WERI-Rb-1 (cell line): ENCODE results near the gene ATP1A2.

ENCODE experiments used
- DNase-seq: peaks from one replicate; pipeline ENCODE4 v3.0.0-alpha.2; 2020
- H3K27ac ChIP-seq: fragments of 250-450 bp; sonication (Bioruptor Pico); 2 replicates; pipeline ENCODE4 v1.5.1; 2020; ENCODE audit warnings: mild to moderate bottlenecking, moderate library complexity
- H3K27me3 ChIP-seq: fragments of 250-450 bp; sonication (Bioruptor Pico); 2 replicates; pipeline ENCODE4 v1.5.1; 2021; ENCODE audit warnings: mild to moderate bottlenecking, low read depth, moderate library complexity; ENCODE audit not compliant: insufficient read depth, severe bottlenecking
- H3K36me3 ChIP-seq: fragments of 250-450 bp; sonication (Bioruptor Pico); 2 replicates; pipeline ENCODE4 v1.5.1; 2020; ENCODE audit warnings: mild to moderate bottlenecking, moderate library complexity
- H3K4me3 ChIP-seq: 2 replicates; pipeline ENCODE4 v1.5.1; 2011; ENCODE audit warnings: low read depth, mild to moderate bottlenecking, control low read depth, low read length
- H3K9me3 ChIP-seq: fragments of 250-450 bp; sonication (Bioruptor Pico); 2 replicates; pipeline ENCODE4 v1.5.1; 2021; ENCODE audit warnings: mild to moderate bottlenecking, moderate library complexity; ENCODE audit not compliant: severe bottlenecking
- CTCF ChIP-seq: IDR thresholded peaks from 2 replicates; pipeline ENCODE4 v1.5.1; 2011; ENCODE audit warnings: low read depth, mild to moderate bottlenecking, control low read depth, inconsistent platforms, low read length

The ATP1A2 gene

GRCh38 chr1:160083968-160084770 lies 31.4 kb upstream of the ATP1A2 start:
- H3K9me3 ChIP-seq: no peaks in the 10 kb centered on the region
- no peaks in the 10 kb centered on the region for H3K36me3 ChIP-seq
- TF ChIP-seq CTCF: peak; percentile 99
- DNase-seq: peak; percentile 96
- peaks cover 64% of the 10 kb centered on the region for H3K27me3 ChIP-seq
- no peak overlapping the region for H3K27ac ChIP-seq
- peak overlapping the region; percentile 42 for H3K4me3 ChIP-seq

GRCh38 chr1:160084771-160085321 lies 30.7 kb upstream of the ATP1A2 start:
- Histone ChIP-seq H3K4me3 (no peak overlapping the region), H3K36me3 (no peaks in the 10 kb centered on the region), H3K9me3 (no peaks in the 10 kb centered on the region), H3K27ac (no peak overlapping the region), H3K27me3 (peaks cover 57% of the 10 kb centered on the region)
- DNase-seq: no peak
- TF ChIP-seq CTCF: no peak

DNA sequence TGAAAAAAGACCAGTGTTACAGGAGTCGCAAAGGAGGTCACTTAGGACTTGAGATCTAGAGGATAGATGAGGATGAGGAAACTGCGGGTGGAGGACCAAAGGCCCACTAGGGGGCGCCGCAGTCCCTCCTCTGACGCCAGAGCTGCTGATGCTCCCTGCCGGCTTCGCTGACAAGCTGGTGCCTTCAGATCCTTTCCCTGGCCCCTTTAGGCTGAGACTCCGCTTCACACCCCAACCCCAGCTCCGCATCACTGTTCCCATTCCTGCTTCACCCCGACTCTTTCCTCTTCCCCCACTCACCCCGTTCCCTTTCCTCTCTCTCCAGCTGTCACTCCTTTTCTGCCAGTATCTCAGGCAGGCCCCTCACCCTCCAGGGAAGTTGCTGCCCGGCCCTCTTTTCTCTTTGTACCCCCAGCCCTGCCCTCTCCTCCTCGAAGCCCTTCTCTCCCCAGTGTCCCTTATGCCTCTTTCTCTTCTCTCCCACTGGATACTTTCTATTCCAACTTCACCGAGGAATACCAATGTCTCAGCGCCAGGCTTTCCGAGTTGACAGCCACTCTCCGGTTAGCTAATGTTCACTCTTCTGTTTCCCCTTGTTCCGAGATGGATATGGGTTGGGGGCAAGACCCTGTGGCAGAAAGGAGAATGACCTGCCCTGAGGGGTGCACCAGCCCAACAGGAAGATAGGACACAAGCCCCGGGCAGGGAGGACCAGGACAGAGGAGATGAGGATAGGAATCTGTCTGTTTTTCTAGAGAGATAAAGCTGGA lies 29.7 kb upstream of the ATP1A2 start:
- DNase-seq: peak; percentile 95
- Histone ChIP-seq H3K36me3 (no peaks in the 10 kb centered on the region), H3K27ac (no peak overlapping the region), H3K27me3 (peaks cover 47% of the 10 kb centered on the region), H3K4me3 (no peak overlapping the region), H3K9me3 (no peaks in the 10 kb centered on the region)
- peak; percentile 100 for TF ChIP-seq CTCF

GRCh38 chr1:160086456-160086892 lies 29.1 kb upstream of the ATP1A2 start:
- Histone ChIP-seq H3K36me3 (no peaks in the 10 kb centered on the region), H3K27me3 (peaks cover 41% of the 10 kb centered on the region), H3K27ac (no peak overlapping the region), H3K4me3 (no peak overlapping the region), H3K9me3 (no peaks in the 10 kb centered on the region)
- no peak for TF ChIP-seq CTCF
- DNase-seq: no peak

GRCh38 chr1:160087118-160087662 lies 28.4 kb upstream of the ATP1A2 start:
- no peaks in the 10 kb centered on the region for H3K9me3 ChIP-seq
- H3K36me3 ChIP-seq: peaks cover 5% of the 10 kb centered on the region; the same call in 1 of the 2 replicates
- no peak overlapping the region for H3K27ac ChIP-seq
- no peak for DNase-seq
- no peak for TF ChIP-seq CTCF
- peaks cover 33% of the 10 kb centered on the region for H3K27me3 ChIP-seq
- H3K4me3 ChIP-seq: no peak overlapping the region
